SK-N-DZ (cell line): ENCODE measurements around the gene TMCO6. TPM values are rescaled to one million over a fixed set of nuclear protein-coding genes. Genes with fewer than 3 reads are reported as not detected.
A peak's percentile ranks its signal among the peaks of the same experiment; 100 is the strongest.
"Not testable (repeated sequence)": the region's sequence is repeated elsewhere in the genome, so short reads cannot be mapped to it uniquely, and the experiment has no call there.

Source experiments
- DNase-seq: peaks from one replicate; pipeline ENCODE4 v3.0.0-alpha.2; 2015; ENCODE audit warnings: low spot score
- polyA plus RNA-seq, 2 experiments: library from polyadenylated mRNA; depleted of rRNA; stranded (reverse); fragments of >200 nt; gene quantifications; 2 replicates each; pipeline ENCODE4 v1.2.3, GENCODE V29; 2014

TMCO6 gene
- 56.5 and 61.6 TPM in 2 replicates for polyA plus RNA-seq (2014; cell fraction: cytosol; rRNA removed)
- polyA plus RNA-seq (2014; cell fraction: nucleus; rRNA removed) = 245 and 328 TPM in 2 replicates

DNA sequence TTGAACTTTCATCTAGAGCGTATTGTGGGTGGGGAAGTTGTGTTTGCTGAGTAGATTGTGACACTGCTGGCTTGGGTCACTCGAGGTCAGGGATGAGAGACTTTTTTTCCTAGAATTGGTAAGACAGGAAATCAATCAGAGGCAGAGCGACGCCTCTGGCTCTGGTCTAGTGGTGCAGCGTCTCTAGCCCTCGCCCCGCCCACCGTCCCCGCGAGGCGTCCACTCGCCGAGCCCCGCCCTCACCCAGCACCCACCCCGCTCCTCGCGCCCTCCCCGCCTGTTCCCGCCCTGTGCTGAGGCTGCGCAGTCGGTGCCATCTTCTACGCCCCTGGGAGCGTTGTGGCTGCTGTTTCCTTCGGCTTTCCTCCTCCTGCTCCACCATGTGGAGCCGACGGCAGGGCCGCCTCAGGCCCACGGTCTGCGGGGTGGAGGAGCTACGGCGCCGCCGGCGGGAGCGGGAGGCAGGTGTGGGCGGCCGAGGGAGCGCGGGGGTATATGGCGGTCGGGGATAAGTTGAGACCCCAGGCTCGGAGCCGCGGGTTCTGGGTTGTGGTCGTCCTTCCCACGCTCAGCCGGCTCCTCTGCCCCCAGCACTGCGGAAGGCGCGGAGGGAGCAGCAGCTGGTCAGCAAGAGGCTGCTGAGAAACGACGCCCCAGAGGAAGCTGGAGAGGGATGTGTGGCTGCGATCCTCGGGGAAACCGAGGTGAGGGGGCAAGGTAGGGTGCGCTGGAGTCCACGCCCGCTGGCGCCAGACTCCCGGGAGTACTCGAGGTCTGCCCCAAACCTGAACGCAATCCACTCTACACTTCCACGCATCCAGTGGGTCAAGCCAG, at the start of gene TMCO6:
TSS of gene TMCO6 (plus strand) at position 304 of the 834 bp plus-strand sequence. CDS start at position 381, 77 bp downstream.
- peak; percentile 88 for DNase-seq

DNA sequence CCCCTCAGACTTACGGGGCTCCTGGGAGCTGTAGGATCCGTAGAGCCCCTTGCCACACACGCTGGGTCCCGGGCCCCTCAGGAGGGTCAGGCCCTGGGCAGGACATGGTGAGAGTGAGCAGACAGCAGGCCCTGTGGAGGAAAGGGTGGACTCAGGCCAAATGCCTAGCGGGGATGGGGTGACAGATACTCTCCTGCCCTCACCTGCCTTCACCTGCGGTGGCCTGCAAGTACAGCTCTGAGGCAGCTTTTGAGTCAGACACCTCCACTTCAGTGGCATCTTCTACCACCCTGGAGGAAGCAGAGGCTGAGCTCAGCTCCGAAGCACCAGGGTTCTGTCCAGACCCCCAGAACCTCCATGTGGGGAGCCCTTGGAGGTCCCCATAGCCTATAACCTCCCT, 48.4 kb upstream of the TMCO6 start:
- no peak for DNase-seq

DNA sequence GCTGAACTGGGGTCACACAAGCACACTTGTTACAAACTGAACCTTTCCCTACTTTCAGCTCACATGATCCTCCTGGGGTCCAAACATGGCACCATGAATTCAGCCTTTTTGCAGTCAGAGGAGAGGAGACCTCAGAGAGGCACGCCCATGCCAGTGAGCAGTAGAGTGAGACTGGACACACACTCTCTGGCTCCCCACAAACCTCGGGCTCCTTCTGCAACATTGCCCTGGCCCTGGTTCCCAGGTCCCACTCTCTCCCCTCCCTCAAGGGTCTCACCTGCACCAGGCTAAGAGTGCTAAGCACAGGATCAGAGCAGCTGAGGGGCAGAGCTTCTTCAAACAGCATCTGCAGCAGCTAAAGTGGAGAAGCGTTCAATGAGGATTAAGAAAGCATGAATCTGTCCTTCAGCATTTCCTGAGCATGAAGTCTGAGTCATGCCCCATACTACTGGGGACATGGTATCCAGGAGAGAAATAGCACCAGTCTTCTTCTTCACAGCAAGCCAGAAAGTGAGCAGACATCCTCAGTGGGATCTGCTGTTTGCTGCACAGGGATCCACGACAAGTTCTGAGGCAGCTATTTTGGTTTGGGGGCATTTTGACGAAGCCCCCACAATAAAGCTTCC, 47.4 kb upstream of the TMCO6 start:
- DNase-seq = no peak

DNA sequence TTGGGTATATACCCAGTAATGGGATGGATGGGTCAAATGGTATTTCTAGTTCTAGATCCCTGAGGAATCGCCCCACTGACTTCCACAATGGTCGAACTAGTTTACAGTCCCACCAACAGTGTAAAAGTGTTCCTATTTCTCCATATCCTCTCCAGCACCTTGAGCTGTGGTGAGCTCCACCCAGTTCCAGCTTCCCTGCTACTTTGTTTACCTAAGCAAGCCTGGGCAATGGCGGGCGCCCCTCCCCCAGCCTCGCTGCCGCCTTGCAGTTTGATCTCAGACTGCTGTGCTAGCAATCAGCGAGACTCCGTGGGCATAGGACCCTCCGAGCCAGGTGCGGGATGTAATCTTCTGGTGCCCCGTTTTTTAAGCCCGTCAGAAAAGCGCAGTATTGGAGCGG, 46.2 kb upstream of the TMCO6 start:
- not testable (repeated sequence) for DNase-seq

DNA sequence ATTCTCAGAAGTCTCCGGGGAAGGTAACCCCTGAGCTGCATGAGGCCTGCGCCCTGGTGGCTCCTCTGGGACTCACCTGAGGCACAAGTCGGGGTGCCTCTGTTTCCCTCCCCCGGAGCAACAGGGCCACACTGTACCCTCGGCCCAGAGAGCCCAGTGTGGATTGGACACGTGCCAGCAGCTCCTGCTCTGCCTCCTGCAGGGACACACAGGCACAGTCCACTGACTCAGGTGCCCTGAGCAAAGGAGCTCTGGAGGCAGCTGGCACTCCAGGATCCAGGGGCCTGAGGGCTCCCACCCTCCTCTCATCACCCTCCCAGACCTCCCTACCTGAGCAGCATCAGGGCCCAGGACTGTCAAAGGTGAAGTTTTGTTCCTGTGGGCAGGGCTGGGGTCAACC, 45.1 kb upstream of the TMCO6 start:
- no peak for DNase-seq

DNA sequence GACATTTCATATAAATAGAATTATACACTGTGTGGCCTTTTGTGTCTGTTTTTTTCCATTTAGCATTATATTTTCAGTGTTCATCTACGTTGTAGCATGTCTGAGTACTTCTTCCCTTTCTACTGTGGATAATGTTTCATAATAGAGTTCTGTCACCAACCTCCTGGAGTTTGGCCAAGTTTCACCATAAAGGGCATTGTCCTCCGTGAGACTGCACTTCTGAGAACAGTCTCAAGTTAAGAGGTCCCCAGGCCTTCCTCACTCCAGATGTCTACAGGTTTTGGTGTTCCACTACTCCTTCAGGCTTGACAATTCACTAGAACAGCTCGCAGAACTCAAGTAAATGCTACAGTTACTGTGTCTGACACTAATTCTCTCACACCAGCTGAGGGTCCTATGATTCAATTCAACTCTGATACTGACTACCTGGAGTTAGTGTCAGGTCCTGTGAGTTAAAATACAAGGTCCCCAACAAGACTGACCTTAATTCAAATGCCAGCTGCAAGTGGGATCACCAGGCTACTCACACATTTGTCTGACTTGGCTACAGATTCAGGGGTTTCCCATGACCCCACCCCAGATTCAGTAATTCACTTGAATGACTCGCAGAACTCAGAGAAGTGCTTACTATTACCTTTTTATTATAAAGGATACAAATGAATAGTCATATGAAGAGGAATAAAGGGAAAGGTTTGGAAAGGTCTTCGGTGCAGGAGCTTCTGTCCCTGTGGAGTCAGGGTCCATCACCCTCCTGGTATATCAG, 43.5 kb upstream of the TMCO6 start:
- no peak for DNase-seq

DNA sequence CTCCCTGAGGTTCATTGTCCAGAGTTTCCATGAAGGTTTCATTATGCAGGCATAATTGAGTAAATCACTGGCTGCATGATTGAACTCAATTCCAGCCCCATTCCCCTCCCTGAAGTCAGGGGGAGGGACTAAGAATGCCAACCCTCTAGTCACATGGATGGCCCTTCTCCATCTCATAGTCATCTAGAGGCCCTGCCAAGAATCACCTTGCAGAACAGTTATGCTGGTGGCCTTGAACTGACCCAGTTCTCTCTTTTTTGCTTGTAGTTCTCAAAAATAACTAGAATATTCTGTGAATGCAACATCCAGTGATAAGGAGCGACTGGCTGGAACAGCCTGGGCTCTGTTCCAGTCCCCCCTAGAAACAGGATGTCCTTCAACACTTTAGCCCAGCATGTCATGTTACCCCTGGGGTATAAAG, 42.9 kb upstream of the TMCO6 start:
- DNase-seq = no peak

DNA sequence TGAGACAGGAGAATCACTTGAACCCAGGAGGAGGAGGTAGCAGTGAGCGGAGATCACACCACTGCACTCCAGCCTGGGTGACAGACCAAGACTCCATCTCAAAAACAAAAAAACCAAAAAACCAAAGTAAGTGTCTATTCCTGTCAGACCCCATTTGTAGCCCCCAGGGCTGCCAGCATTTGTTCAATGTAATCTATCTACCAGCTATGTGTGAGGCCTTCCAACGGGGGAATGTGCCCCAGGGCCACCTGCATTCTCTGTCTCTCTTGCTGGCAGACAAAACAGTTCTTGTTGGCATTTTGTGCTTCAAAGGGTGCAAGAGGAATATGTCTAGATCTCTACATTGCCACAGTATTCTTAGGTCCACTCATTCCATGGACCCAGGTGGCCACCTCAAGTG, 40.4 kb upstream of the TMCO6 start:
- DNase-seq = no peak

DNA sequence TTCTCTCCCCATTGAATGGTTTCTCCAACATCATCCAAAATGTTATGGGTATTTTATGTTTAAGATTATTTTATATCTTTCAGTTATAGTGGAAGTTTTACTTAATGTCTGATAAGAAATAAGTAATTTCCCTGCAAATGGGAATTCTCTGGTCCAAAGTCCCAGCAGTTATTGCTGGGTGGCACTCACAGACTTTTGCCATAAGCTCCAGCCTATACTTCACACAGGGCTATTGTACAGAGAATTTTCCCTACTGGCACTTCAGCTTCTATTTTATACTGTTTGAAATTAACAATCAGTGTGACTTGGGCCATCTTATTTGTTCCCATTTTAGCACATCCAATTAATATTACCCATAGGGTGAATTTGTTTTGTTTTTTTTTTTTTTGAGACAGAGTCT, 39.2 kb upstream of the TMCO6 start:
- no peak for DNase-seq

DNA sequence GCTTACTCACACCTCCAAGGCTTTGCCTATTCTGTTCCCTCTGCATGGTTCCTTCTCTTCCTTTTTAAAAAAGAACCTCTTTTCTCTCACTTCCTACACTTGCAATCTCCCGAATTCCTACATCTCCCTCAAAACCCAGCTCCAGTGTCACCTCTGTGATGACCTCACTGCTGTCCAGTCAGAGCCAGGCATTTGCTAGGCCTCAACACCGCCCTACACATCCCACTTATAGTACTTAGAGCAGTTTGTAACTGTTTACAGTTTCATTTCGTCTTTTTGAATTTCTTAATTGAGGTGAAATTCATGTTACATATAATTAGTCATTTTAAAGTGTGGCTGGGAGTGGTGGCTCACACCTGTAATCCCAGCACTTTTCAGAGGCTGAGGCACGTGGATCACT, 37.1 kb upstream of the TMCO6 start:
- DNase-seq = no peak

DNA sequence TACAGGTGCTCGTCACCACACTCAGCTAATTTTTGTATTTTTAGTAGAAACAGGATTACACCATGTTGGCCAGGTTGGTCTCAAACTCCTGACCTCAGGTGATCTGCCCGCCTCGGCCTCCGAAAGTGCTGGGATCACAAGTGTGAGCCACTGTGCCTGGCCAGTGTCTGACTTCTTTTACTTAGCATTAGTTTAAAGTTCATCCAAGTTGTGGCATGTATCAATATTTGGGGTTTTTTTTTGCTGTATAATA, 35.9 kb upstream of the TMCO6 start:
- DNase-seq = not testable (repeated sequence)

DNA sequence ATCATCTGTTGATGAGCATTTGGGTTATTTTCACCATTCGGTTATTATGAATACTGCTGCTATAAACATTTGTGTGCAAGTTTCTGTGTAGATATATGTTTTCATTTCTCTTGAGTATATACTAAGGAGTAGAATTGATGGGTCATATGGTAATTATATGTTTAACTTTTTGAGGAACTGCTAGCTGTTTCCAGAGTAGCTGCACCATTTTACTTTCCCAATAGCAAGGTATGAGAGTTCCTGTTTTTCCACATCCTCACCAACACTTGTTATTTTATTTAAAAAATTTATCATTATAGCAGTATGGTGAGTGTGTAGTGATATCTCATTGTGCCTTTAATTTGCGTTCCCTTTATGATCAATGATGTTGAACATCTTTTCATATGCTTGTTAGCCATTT, 35.5 kb upstream of the TMCO6 start:
- DNase-seq = no peak

DNA sequence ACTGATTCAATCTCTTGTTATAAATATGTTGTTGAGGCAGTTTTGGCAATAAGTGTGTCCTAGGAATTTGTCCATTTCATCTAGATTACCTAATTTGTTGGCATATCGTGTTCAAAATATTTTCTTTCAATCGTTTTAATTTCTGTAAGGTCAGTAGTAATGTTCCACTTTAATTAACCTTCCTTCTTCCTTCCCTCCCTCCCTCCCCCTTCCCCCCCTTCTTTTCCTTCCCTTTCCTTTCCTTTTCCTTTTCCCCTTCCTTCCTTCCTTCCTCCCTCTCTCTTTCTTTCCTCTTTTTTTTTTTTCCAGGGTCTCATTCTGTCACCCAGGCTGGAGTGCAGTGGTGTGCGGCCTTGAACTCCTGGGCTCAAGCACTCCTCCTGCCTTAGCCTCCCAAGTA, 33.4 kb upstream of the TMCO6 start:
- DNase-seq = no peak

DNA sequence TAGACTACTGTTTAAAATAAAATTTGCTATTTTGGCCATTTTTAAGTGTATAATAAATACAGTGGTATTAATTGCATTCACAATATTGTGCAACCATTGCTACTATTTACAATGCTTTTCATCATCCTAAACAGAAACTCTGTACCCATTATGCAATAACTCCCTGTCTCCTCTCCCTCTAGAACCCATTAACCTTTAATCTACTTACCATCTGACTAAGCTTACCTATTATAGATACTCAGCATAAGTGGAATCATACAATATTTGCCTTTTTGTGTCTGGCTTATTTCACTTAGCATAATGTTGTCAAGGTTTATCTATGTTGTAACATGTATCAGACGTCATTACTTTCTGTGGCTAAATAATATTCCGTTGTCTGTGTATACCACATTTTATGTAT, 32.2 kb upstream of the TMCO6 start:
- peak; percentile 27 for DNase-seq

DNA sequence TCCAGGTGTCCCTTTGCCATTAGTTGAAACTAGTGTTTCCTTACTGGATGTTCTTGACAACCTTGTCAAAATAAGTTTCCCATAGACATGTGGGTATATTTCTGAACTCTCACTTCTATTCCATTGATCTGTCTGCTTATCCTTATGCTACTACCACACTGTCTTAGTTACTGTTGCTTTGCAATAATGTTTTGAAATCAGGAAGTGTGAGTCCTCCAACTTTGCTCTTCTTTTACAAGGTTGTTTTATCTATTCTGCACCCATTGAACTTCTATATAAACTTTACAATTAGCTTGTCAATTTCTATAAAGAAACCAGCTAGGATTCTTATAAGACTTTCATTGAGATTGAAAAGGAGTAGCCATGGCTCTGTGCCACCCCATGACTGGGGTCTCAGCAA, 30.5 kb upstream of the TMCO6 start:
- DNase-seq = no peak

DNA sequence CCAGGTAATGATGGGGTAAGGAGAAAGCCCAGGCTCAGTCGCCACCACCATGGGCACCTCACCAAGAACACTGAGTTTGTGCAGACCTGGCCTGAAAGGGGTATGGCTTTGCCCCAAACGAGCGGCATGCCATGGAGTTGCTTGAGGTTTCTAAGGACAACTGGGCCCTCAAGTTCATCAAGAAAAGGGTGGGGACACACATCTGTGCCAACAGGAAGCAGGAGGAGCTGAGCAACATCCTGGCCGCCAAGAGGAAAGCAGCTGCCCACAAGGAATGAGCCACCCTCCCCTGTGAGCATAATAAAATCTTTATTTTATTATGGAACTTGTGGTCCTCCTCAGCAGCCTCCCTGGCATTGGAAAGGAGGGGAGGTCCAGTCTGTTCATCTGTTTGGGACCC, 30.1 kb upstream of the TMCO6 start:
- DNase-seq = no peak

DNA sequence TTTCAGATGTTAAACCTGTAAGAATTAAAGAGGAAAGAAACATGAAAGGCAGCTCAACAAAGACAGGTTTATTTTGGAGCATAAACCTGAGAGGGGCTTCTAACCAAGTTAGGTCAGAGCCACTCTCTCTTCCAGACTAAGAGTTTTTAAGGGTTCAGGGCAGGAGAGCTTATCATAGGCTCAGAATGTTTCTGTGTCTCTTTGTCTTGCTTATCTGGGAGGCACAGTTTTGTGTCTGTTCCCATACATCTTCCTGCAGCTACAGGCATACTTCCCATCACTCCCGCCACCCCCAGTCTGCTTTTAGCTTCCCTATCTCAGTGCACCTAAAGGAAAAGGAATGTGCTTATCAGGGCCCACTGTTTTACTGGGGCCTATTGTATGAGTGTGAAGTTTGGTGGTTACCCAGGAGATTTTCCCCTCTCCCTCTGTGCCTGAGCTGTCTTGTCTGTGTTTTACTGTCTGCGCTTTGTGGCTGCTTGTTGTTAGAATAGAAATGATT, 28.2 kb upstream of the TMCO6 start:
- no peak for DNase-seq

DNA sequence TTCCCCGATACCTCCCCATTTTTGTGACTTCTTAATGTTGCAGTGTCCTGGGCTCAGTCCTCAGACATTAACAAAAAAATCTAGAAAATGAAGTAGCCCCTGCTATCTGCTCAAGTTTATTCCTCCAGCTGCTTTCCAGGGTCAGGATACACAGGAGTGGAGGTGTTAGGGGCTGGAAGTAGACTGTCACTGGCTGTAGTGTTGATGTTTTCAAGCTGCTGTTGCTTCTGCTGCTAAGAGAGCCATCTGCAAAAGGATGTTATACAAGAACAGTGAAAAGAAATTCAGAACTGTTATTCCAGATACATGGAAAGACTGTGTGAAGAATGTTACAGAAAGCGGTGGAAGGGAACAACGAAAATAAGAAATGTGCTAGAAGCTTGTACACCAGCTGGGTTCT, 16.9 kb upstream of the TMCO6 start:
- no peak for DNase-seq

DNA sequence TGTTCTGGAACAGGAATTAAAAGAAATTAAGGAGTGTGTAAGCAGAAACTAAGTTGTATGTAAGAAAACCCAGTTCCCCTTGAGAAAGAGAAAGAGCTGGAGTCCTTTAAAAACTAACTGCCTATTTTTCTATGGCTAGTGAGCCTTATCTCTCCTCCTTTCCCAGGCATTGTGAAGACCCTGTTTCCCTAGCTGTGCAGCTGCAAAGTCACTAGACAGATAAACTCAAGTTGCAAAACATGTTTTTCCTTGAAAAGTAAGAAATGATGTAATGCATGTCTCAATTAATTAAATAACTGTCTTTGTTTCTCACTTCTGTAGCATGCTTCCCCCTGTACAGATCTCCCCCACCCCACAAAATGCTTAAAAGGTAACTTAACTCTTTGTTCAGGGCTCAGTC, 16.2 kb upstream of the TMCO6 start:
- not testable (repeated sequence) for DNase-seq

DNA sequence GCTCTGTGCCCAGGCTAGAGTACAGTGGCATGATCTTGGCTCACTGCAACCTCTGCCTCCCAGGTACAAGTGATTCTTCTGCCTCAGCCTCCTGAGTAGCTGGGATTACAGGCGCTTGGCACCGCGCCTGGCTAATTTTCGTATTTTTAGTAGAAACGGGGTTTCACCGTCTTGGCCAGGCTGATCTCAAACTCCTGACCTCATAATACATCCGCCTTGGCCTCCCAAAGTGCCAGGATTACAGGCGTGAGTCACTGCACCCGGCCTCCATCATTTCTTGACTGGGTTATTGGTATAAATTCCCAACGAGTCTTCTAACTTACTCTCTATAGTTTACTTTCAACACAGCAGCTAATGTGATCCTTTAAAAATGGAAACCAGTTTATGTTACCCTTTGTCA, 14.4 kb upstream of the TMCO6 start:
- DNase-seq = not testable (repeated sequence)

DNA sequence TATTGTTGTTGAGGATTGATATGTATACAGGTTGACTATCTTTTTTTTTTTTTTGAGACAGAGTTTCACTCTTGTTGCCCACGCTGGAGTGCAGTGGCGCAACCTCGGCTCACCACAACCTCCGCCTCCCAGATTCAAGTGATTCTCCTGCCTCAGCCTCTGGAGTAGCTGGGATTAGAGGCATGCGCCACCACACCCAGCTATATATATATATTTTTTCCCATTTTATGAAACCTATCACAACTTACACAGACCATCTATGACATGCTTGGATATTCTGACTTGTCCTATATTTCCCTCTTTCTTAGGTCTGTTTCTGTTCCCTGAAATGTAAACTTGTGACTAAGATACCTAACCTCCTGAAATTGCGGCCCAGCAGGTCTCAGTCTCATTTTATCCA, 11.3 kb upstream of the TMCO6 start:
- no peak for DNase-seq

DNA sequence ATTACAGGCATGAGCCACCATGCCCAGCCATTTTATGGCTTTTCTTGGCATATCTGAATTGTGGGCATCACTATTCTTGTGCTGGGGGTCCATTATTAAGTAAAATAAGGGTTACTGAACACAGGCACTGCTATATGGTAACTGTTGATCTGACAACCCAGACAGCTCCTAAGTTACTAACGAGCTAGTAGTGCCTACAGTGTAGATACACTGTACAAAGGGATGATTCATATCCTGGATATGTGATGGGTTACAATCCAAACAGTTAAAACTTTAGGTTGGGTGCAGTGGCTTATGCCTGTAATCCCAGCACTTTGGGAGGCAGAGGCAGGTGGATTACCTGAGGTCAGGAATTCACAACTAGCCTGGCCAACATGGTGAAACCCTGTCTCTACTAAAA, 10.5 kb upstream of the TMCO6 start:
- DNase-seq = no peak
